NCI-H1048 (cell line): ENCODE data around the gene NAT8L.

ENCODE experiments used
- DNase-seq: peaks from one replicate; lab custom pipeline; 2025; lab: John Stamatoyannopoulos, UW

NAT8L gene

GRCh38 chr4:2075987-2076907 is 17.1 kb downstream of the NAT8L start:
- no peak for DNase-seq

GRCh38 chr4:2076908-2077536 is 17.9 kb downstream of the NAT8L start:
- DNase-seq = no peak

GRCh38 chr4:2077537-2078460 is 18.7 kb downstream of the NAT8L start:
- DNase-seq = no peak

- DNase-seq = no peak
These were observed 19.5 kb downstream of the NAT8L start for GRCh38 chr4:2078584-2078983.

- DNase-seq = no peak
These were observed 19.9 kb downstream of the NAT8L start for GRCh38 chr4:2079006-2079405.

GRCh38 chr4:2079926-2080325 is 20.8 kb downstream of the NAT8L start:
- no peak for DNase-seq

- no peak for DNase-seq
These were observed 21.5 kb downstream of the NAT8L start for GRCh38 chr4:2080429-2081300.

- no peak for DNase-seq
These were observed 22.4 kb downstream of the NAT8L start for GRCh38 chr4:2081540-2081939.

- DNase-seq = no peak
These were observed 23.0 kb downstream of the NAT8L start for GRCh38 chr4:2082118-2082517.

GRCh38 chr4:2082627-2083026 is 23.5 kb downstream of the NAT8L start:
- DNase-seq = no peak

GRCh38 chr4:2083116-2083825 is 24.1 kb downstream of the NAT8L start:
- DNase-seq = no peak

GRCh38 chr4:2083826-2084160 is 24.7 kb downstream of the NAT8L start:
- DNase-seq = no peak

GRCh38 chr4:2084316-2084715 is 25.2 kb downstream of the NAT8L start:
- no peak for DNase-seq

GRCh38 chr4:2085496-2085901 is 26.4 kb downstream of the NAT8L start:
- DNase-seq = no peak

GRCh38 chr4:2087170-2087569 is 28.0 kb downstream of the NAT8L start:
- no peak for DNase-seq

- no peak for DNase-seq
These were observed 30.1 kb downstream of the NAT8L start for GRCh38 chr4:2089222-2089621.

- no peak for DNase-seq
These were observed 31.5 kb downstream of the NAT8L start for GRCh38 chr4:2090642-2091041.

GRCh38 chr4:2091990-2092668 is 33.0 kb downstream of the NAT8L start:
- DNase-seq = no peak

- no peak for DNase-seq
These were observed 33.5 kb downstream of the NAT8L start for GRCh38 chr4:2092669-2093053.

- no peak for DNase-seq
These were observed 34.1 kb downstream of the NAT8L start for GRCh38 chr4:2093265-2093664.
